ENCODE data around the gene RCSD1.
"Not testable (repeated sequence)": the region's sequence is repeated elsewhere in the genome, so short reads cannot be mapped to it uniquely, and the experiment has no call there.

The RCSD1 gene

GRCh38 chr1:167742392-167743057, 112.5 kb downstream of the RCSD1 start:
- not testable (repeated sequence) for DNase-seq (ENCODE audit: low read depth in 3 of 3)

GRCh38 chr1:167744901-167745300, 114.9 kb downstream of the RCSD1 start:
- DNase-seq (ENCODE audit: low read depth in 3 of 3), result no peak

GRCh38 chr1:167746013-167746672, 116.1 kb downstream of the RCSD1 start:
- DNase-seq (ENCODE audit: low read depth in 3 of 3), result no peak

GRCh38 chr1:167746988-167747655, 117.1 kb downstream of the RCSD1 start:
- DNase-seq (ENCODE audit: low read depth in 3 of 3), result no peak

DNA sequence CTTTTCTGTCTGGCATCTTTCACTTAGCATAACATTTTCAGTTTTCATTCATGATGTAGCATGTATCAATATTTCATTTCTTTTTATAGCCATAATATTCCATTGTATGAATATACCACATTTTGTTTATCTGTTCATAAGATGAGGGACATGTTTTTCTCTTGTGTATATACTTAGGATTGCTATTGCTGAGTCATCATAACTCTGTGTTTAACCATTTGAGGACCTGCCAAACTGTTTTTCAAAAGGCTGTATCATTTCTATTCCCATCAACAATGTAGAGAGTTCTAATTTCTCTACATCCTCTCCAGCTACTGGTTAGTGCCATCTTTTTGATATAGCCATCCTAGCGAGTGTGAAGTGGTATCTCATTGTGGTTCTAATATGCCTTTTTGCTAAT, 118.0 kb downstream of the RCSD1 start:
- DNase-seq (ENCODE audit: low read depth in 3 of 3), result no peak

- DNase-seq (ENCODE audit: low read depth in 3 of 3), result no peak
Measured at GRCh38 chr1:167748906-167749305, 118.9 kb downstream of the RCSD1 start.

DNA sequence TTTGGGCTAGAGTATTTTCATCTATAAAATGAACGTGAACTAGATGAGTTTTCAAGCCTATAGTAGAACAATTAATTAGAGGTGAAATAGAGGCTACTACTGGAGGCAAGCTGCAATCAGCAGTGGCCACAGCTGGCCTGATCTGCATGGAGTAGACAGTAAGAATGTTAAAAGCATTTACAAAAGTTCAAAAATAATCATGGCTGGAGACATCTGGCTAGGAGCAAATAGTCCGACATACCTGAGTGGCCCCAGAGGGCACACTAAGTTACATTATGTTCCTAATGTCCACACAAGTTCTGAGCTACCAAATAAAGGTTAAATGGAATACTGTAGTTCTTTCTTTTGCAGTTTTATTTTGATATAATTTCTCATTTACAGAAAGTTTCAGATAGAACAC, 119.7 kb downstream of the RCSD1 start:
- no peak for DNase-seq (ENCODE audit: low read depth in 3 of 3)

- no peak for DNase-seq (ENCODE audit: low read depth in 3 of 3)
Measured at GRCh38 chr1:167750641-167751040, 120.6 kb downstream of the RCSD1 start.

- DNase-seq (ENCODE audit: low read depth in 3 of 3), result no peak
Measured at GRCh38 chr1:167751676-167752075, 121.6 kb downstream of the RCSD1 start.

DNA sequence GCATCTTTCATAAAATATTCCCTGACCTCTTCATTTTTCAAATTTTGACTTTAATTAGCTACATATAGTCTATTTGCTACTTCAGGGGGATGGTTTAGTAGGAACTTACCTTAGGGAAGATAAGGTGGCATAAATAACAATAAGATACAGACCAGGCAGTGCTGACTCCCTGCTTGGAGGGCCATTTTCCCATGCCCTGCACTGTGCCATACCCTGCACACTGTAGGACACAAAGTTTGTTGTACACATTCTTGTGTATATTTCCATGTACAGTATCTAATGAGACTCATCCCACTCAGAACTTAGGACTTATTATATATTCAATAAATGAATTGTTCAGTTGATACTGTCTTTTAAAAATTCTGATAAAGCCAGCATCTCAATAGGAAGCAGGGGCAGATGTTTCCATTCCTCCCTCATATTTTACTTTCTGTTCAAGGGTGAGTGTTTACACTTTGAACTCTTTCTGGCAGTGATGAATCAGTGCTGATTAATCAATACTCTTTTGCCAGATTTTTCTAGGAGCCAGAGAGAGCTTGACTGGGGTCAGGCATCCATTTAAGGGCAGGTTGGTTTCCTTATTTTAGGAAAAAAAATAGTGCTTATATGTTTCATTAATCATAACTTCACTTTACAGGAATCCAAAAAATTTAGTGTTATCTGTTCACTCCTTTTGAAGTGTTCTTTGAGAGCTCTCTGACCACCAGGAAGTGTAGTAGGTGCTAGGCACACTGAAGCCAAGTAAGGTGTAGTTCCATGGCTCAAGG, 122.4 kb downstream of the RCSD1 start:
- DNase-seq (ENCODE audit: low read depth in 3 of 3), result no peak

DNA sequence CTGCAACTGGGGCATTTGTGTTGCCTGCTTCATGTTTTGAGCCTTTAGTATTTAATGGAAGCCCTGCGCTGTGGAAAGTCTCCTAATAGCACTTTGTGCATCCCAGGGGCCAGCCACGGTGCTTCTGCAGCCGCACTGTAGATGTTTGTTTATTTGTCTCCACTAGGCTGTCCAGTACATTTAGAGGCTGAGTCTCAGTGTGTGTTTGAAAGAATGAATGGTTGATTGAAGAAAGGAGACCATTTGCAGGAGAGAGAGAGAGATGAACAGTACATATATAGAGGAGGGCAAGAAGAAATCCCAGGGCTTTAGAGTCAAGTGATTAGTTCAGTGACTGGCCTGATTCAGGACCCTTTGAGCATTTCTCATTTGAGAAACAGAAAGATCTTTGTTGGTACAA, 125.6 kb downstream of the RCSD1 start:
- no peak for DNase-seq (ENCODE audit: low read depth in 3 of 3)

All from stimulated activated CD4-positive, alpha-beta T cell treated with anti-CD3 and anti-CD28 coated beads, TNF-alpha, amount 100 ng/mL, for 48 hours (primary cell).